BLaER1 treated with 17β-estradiol and CSF1 and Interleukin-3, amounts not matched to agents 10 nM and 100 nM (cell line): ENCODE data around the gene PDHB.

Experiments
- H3K27ac ChIP-seq, 11 experiments: shearing (Covaris generic); formaldehyde crosslinking; 2 replicates each; pipeline ENCODE4 v1.8.1; 2022
- H3K27me3 ChIP-seq, 11 experiments: shearing (Covaris generic); formaldehyde crosslinking; 2 replicates each; pipeline ENCODE4 v1.8.1; 2022
- H3K36me3 ChIP-seq, 11 experiments: shearing (Covaris generic); formaldehyde crosslinking; 2 replicates each; pipeline ENCODE4 v1.8.1; 2022
- H3K4me1 ChIP-seq, 10 experiments: shearing (Covaris generic); formaldehyde crosslinking; 2 replicates each; pipeline ENCODE4 v1.8.1; 2022
- H3K4me2 ChIP-seq, 11 experiments: shearing (Covaris generic); formaldehyde crosslinking; 2 replicates each; pipeline ENCODE4 v1.8.1; 2022
- H3K4me3 ChIP-seq, 10 experiments: shearing (Covaris generic); formaldehyde crosslinking; 2 replicates each; pipeline ENCODE4 v1.8.1; 2022
- H3K9ac ChIP-seq, 11 experiments: shearing (Covaris generic); formaldehyde crosslinking; 2 replicates each; pipeline ENCODE4 v1.8.1; 2022
- H3K9me3 ChIP-seq, 11 experiments: shearing (Covaris generic); formaldehyde crosslinking; replicated peaks in 1 of 11; 2 replicates each; pipeline ENCODE4 v1.8.1; 2022
- H4K20me1 ChIP-seq, 11 experiments: shearing (Covaris generic); formaldehyde crosslinking; 2 replicates each; pipeline ENCODE4 v1.8.1; 2022
- Cebpa-rat ChIP-seq, 11 experiments: shearing (Covaris generic); IDR thresholded peaks; 2 replicates each; pipeline ENCODE4 v1.8.1; 2022

Gene PDHB

DNA sequence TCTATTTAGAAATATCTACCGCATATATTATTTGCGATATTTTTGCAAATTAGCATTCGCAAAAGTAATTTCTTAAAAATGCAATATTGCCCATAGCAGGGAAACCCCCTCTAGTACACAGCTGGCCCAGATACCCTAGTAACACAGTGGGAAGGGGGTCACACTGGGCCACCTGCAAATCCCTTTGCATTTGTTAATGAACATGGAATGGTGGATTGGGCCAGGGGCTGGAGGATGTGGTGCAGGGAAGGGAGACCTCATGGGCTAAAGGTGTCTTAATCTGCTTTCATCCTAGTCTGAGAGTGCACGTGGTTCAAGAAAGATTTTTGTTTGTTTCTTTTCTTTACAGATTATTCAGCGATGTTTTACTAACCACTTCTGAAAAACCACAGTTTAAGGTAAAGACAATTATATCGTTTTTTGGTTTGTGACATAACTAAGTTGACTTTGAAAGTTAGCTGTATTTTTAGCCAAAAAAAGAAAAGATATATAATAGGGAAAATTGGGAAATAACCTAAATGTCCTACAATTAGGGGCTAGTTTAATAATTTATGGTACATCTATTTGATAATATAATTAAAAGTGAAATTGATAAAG, 30.0 kb downstream of the PDHB start:
- no peak overlapping the region for H3K9ac ChIP-seq
- no peak overlapping the region for H3K4me2 ChIP-seq
- no peak for TF ChIP-seq Cebpa-rat (IDR thresholded peaks at IDR 0.05)
- H3K27me3 ChIP-seq = no peaks in the 10 kb centered on the region
- H3K36me3 ChIP-seq = peaks cover 86 to 99% (median 98%) of the 10 kb centered on the region in 11 experiments
- H3K27ac ChIP-seq = no peak overlapping the region
- H3K9me3 ChIP-seq = no peaks in the 10 kb centered on the region
- H3K4me1 ChIP-seq = peaks cover 0 to 16% (median 11%) of the 10 kb centered on the region in 10 experiments; a peak in 10 of 20 replicates
- H3K4me3 ChIP-seq = no peak overlapping the region
- peaks cover 0 to 93% (median 44%) of the 10 kb centered on the region in 11 experiments; a peak in 17 of 22 replicates for H4K20me1 ChIP-seq

DNA sequence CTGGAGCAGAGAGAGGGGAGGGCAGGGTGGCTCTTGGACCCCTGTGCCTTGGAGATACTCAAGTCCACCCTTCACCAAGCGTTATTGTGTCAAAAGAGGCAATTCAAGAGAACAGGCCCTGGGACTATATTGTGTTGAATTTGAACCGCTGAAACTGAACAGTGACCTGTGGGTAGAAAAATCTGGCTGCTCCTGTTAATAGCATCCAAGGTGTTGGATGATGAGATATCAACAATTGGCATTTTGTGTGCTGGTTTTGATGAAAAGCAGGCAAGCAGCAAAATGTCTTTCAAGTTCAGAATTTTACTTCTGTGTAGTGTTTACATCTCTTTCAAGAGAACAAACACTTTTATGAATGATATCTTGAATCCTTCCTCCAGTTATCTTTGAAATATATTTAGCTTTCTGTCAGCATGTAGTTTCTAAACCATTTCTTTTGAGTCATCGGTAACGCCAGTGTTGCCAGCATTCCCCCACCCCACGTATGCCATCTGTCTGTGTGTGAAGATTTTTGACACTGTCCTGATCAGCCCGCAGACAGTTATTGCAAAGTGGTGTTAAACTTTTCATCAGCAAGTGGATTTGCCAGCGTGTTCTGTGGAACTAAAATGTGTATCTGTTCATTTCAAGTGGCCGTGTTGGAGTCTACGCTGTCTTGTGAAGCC, 34.8 kb downstream of the PDHB start:
- Histone ChIP-seq H3K27ac (no peak overlapping the region), H3K9me3 (no peaks in the 10 kb centered on the region), H3K4me3 (no peak overlapping the region), H3K27me3 (no peaks in the 10 kb centered on the region), H3K4me1 (peaks cover 0 to 16% (median 11%) of the 10 kb centered on the region in 10 experiments; a peak in 10 of 20 replicates), H3K4me2 (no peak overlapping the region), H3K36me3 (peaks cover 89 to 99% (median 98%) of the 10 kb centered on the region in 11 experiments), H3K9ac (no peak overlapping the region), H4K20me1 (peaks cover 0 to 90% (median 62%) of the 10 kb centered on the region in 11 experiments; a peak in 15 of 22 replicates)
- TF ChIP-seq Cebpa-rat (IDR thresholded peaks at IDR 0.05) = no peak

DNA sequence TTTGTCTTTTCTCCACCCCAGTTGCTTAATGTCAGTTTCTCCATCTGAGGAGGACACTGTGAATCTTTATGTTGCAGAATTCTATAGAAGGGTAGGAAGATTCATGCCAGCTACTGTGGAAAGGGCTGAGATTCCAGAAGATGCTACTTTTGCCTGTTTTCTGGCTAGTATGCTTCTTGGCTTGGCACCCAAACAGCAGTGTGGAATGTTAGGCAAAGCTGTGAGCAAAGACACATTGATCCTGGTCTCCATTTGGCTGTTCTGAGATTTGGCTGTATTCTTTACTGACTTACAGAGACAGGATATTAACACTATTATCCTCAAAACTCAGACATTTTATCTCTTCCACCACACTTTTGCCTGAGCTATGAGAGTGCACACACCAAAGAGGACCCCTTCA, 39.3 kb downstream of the PDHB start:
- Histone ChIP-seq H3K9me3 (no peaks in the 10 kb centered on the region), H4K20me1 (peaks cover 0 to 92% (median 59%) of the 10 kb centered on the region in 11 experiments; a peak in 15 of 22 replicates), H3K27me3 (no peaks in the 10 kb centered on the region), H3K4me3 (no peak overlapping the region), H3K4me1 (peaks cover 0 to 24% (median 0%) of the 10 kb centered on the region in 10 experiments; a peak in 6 of 20 replicates), H3K4me2 (no peak overlapping the region), H3K9ac (no peak overlapping the region), H3K36me3 (peaks cover 81 to 100% (median 100%) of the 10 kb centered on the region in 11 experiments), H3K27ac (no peak overlapping the region)
- TF ChIP-seq Cebpa-rat (IDR thresholded peaks at IDR 0.05) = no peak

- Histone ChIP-seq H3K4me1 (peaks cover 11 to 46% (median 19%) of the 10 kb centered on the region in 10 experiments; a peak in 19 of 20 replicates), H3K9me3 (no peaks in the 10 kb centered on the region), H3K36me3 (peaks cover 59 to 100% (median 99%) of the 10 kb centered on the region in 11 experiments), H3K27me3 (no peaks in the 10 kb centered on the region), H3K4me3 (no peak overlapping the region), H3K4me2 (no peak overlapping the region), H4K20me1 (peaks cover 0 to 94% (median 58%) of the 10 kb centered on the region in 11 experiments; a peak in 17 of 22 replicates), H3K9ac (no peak overlapping the region), H3K27ac (no peak overlapping the region)
- no peak for TF ChIP-seq Cebpa-rat (IDR thresholded peaks at IDR 0.05)
These were observed 41.5 kb downstream of the PDHB start for GRCh38 chr3:58392181-58392580.

- H3K4me2 ChIP-seq = no peak overlapping the region; a peak in 1 of 22 replicates
- no peak for TF ChIP-seq Cebpa-rat (IDR thresholded peaks at IDR 0.05)
- H3K9ac ChIP-seq = no peak overlapping the region
- peaks cover 19 to 51% (median 28%) of the 10 kb centered on the region in 10 experiments for H3K4me1 ChIP-seq
- peaks cover 0 to 94% (median 65%) of the 10 kb centered on the region in 11 experiments; a peak in 17 of 22 replicates for H4K20me1 ChIP-seq
- H3K4me3 ChIP-seq = no peak overlapping the region
- no peak overlapping the region for H3K27ac ChIP-seq
- H3K36me3 ChIP-seq = peaks cover 50 to 100% (median 98%) of the 10 kb centered on the region in 11 experiments
- H3K9me3 ChIP-seq = no peaks in the 10 kb centered on the region
- no peaks in the 10 kb centered on the region for H3K27me3 ChIP-seq
These were observed 42.3 kb downstream of the PDHB start for GRCh38 chr3:58391156-58391865.

DNA sequence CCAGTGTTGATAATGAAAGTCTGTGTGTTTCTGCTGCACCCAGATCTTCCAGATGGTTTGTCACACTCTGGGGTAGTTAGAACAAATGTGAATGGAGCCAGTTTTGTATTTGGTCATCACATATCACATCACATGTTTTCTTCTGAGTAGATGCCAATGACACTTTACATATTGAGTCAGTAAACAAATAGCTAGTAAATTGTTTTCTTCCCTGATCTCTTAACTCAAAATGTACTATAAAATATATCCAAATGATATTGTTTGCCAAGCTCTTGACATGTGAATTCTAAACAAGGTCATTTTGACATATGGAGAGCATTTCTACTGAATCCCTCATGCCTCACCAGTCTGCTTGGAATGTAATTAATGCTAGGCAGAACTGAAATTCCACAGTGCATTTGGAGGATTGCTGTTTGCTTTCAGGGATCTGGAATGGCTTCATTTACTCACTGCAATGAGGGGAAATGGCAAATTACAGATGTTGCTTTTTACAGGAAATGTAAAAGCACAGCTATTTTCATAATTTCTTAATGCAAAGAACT, 45.0 kb downstream of the PDHB start:
- Histone ChIP-seq H3K9me3 (no peaks in the 10 kb centered on the region), H3K4me1 (peaks cover 45 to 74% (median 54%) of the 10 kb centered on the region in 10 experiments), H3K4me2 (peak overlapping the region in 6 of 11 experiments; percentile 5 to 75 (median 24); a peak in 10 of 22 replicates), H3K9ac (0 out of 22 replicates have a peak overlapping the region, but pooled peaks of 1 of the 11 experiments have one; percentile 26), H3K27me3 (no peaks in the 10 kb centered on the region), H3K27ac (peak overlapping the region in 3 of 11 experiments; percentile 37 to 62 (median 56); a peak in 5 of 22 replicates), H4K20me1 (peaks cover 0 to 99% (median 76%) of the 10 kb centered on the region in 11 experiments; a peak in 20 of 22 replicates), H3K36me3 (peaks cover 45 to 100% (median 98%) of the 10 kb centered on the region in 11 experiments), H3K4me3 (no peak overlapping the region)
- no peak for TF ChIP-seq Cebpa-rat (IDR thresholded peaks at IDR 0.05)

- H3K9me3 ChIP-seq = no peaks in the 10 kb centered on the region
- H3K27ac ChIP-seq = peak overlapping the region in 7 of 11 experiments; percentile 4 to 62 (median 37); a peak in 9 of 22 replicates
- H3K9ac ChIP-seq = peak overlapping the region in 3 of 11 experiments; percentile 10 to 22 (median 17); a peak in 4 of 22 replicates
- H3K27me3 ChIP-seq = no peaks in the 10 kb centered on the region
- no peak for TF ChIP-seq Cebpa-rat (IDR thresholded peaks at IDR 0.05)
- no peak overlapping the region for H3K4me3 ChIP-seq
- peaks cover 49 to 100% (median 98%) of the 10 kb centered on the region in 11 experiments for H3K36me3 ChIP-seq
- peak overlapping the region in 5 of 11 experiments; percentile 51 to 75 (median 71); a peak in 11 of 22 replicates for H3K4me2 ChIP-seq
- H4K20me1 ChIP-seq = peaks cover 0 to 100% (median 80%) of the 10 kb centered on the region in 11 experiments; a peak in 20 of 22 replicates
- H3K4me1 ChIP-seq = peaks cover 48 to 78% (median 61%) of the 10 kb centered on the region in 10 experiments
These were observed 45.7 kb downstream of the PDHB start for GRCh38 chr3:58387650-58388546.
